Neutrophil (primary cell): ENCODE data around the gene VSIG8.

Experiments
- H3K27ac ChIP-seq: fragments of 200-600 bp; sonication (generic); 2 replicates; pipeline ENCODE4 v1.5.1; 2016; ENCODE audit warnings: mild to moderate bottlenecking, moderate library complexity
- H3K27me3 ChIP-seq: fragments of 200-600 bp; sonication (generic); 2 replicates; pipeline ENCODE4 v1.6.0; 2016; ENCODE audit warnings: mild to moderate bottlenecking
- H3K36me3 ChIP-seq: fragments of 200-600 bp; sonication (generic); 2 replicates; pipeline ENCODE4 v1.5.1; 2017
- H3K4me1 ChIP-seq, 2 experiments: fragments of 200-600 bp in 1 of 2; sonication (generic) in 1 of 2; 1 replicate in 1 of 2; 2 replicates in 1 of 2; pipeline versions ENCODE4 v1.5.1 to v1.6.1; 2013 to 2016; ENCODE audit warnings: low read depth in 1 of 2, low read length in 1 of 2, mild to moderate bottlenecking in 1 of 2, moderate library complexity in 1 of 2; ENCODE audit not compliant: control insufficient read depth in 1 of 2, insufficient read depth in 1 of 2
- H3K4me3 ChIP-seq, 2 experiments: fragments of 200-600 bp in 1 of 2; sonication (generic) in 1 of 2; 1 replicate in 1 of 2; 2 replicates in 1 of 2; pipeline ENCODE4 v1.5.1; 2013 to 2016; ENCODE audit warnings: low read depth in 1 of 2, low read length in 1 of 2, mild to moderate bottlenecking in 1 of 2, moderate library complexity in 1 of 2
- H3K9me3 ChIP-seq: fragments of 200-600 bp; sonication (generic); 2 replicates; pipeline ENCODE4 v1.5.1; 2016
- TF ChIP-seq, protein P1 (sequence below): fragments of 200-600 bp; sonication (generic); IDR thresholded peaks from 2 replicates; pipeline ENCODE4 v1.5.1; 2016; ENCODE audit warnings: antibody characterized with exemption

The VSIG8 gene

DNA sequence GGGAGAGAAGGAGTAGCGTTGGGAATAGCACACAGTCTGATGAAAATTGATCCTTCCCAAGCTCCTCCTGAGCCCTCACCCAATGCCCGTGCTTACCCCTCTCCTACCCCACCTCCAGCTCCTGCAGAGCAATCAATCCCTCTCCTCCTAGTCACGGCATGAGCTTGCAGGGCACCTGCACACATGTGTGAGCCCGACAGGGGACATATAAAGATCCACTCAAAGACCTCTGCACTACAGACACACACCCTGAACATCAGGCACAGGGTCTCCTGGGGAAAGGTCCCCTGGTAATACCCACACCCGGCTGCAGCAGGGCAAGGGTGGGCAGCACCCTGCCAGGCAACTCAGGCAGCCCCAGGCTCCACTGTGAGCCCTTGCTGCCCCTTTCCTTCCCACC lies 426 bp downstream of the VSIG8 start:
- no peak overlapping the region for H3K4me3 ChIP-seq
- peaks cover 5% of the 10 kb centered on the region for H3K27me3 ChIP-seq
- H3K27ac ChIP-seq = no peak overlapping the region
- H3K36me3 ChIP-seq = no peaks in the 10 kb centered on the region
- TF ChIP-seq, protein P1, sequence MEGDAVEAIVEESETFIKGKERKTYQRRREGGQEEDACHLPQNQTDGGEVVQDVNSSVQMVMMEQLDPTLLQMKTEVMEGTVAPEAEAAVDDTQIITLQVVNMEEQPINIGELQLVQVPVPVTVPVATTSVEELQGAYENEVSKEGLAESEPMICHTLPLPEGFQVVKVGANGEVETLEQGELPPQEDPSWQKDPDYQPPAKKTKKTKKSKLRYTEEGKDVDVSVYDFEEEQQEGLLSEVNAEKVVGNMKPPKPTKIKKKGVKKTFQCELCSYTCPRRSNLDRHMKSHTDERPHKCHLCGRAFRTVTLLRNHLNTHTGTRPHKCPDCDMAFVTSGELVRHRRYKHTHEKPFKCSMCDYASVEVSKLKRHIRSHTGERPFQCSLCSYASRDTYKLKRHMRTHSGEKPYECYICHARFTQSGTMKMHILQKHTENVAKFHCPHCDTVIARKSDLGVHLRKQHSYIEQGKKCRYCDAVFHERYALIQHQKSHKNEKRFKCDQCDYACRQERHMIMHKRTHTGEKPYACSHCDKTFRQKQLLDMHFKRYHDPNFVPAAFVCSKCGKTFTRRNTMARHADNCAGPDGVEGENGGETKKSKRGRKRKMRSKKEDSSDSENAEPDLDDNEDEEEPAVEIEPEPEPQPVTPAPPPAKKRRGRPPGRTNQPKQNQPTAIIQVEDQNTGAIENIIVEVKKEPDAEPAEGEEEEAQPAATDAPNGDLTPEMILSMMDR = no peak
- no peaks in the 10 kb centered on the region for H3K9me3 ChIP-seq
- no peaks in the 10 kb centered on the region for H3K4me1 ChIP-seq

DNA sequence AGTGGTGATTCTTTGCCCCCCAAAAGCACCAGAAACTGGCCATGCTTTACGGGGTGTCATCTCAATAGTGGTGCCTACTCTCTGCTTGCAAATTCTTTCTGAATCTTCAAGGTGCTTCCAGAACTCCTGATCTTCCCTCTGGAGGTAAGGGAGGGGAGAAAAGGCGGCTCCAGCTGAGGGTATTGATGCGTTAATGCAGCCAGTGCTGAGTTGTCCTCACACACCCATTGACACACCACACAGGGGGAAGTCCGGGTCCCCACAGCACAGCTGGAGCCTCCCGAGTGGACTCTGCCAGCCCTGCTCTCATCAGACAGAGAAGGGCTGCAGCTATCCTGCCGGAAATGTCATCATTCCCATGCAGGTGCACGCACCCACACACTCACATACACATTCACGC lies 1.2 kb downstream of the VSIG8 start:
- no peak overlapping the region for H3K27ac ChIP-seq
- no peak overlapping the region for H3K4me3 ChIP-seq
- H3K4me1 ChIP-seq = no peaks in the 10 kb centered on the region
- H3K36me3 ChIP-seq = no peaks in the 10 kb centered on the region
- peaks cover 3% of the 10 kb centered on the region for H3K27me3 ChIP-seq
- H3K9me3 ChIP-seq = no peaks in the 10 kb centered on the region
- TF ChIP-seq, protein P1 = no peak

DNA sequence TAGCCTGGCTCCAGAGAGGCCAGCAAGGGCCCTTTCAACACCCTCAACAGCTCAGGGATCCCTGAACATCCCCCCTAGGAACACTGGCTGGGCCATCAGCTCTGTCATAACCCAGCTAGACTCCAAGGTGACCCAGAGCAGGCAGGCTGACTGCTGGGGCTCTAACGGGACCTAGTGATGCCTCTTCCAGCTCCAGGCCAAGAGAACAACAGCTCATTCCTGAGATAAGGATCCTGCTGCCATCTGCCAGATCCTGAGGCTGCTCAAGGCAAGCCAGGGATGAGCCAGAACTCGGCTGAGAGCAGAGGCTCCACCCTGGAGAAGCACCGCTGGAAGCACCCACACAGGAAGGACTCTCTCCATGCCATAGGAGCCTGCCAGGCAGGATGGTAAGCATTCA lies 2.0 kb downstream of the VSIG8 start:
- Histone ChIP-seq H3K36me3 (no peaks in the 10 kb centered on the region), H3K4me3 (no peak overlapping the region), H3K27ac (no peak overlapping the region), H3K27me3 (peaks cover 2% of the 10 kb centered on the region), H3K4me1 (no peaks in the 10 kb centered on the region), H3K9me3 (no peaks in the 10 kb centered on the region)
- TF ChIP-seq, protein P1 = no peak

DNA sequence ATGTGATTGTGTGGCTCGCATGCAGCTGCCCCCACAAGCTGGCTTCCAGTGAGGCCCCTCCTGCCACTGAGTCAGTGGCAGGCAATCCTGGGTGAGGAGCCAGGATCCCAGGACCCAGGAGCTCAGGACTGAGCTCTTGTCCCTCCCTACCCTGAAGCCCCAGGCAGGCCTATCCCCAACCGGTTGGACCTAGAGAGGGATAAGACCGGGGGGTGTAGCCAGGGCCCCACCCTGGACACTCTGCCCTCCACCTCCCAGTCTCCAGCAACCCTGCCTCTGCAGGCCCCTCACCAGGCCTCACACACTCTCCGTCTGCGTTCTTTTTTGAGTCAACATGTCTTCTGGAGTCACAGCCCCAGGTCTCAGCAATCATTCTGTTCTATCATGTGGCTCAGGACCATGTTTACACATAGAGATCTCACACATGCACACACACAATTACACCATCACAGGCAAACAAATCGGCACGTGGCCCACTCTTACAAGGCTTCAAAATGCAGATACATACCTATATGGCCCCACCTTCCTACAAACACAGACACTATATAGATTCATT lies 2.6 kb downstream of the VSIG8 start:
- Histone ChIP-seq H3K27ac (no peak overlapping the region), H3K4me3 (no peak overlapping the region), H3K9me3 (no peaks in the 10 kb centered on the region), H3K27me3 (peaks cover 9% of the 10 kb centered on the region), H3K4me1 (peaks cover 2 to 5% of the 10 kb centered on the region in 2 experiments), H3K36me3 (no peaks in the 10 kb centered on the region)
- TF ChIP-seq, protein P1 = no peak

DNA sequence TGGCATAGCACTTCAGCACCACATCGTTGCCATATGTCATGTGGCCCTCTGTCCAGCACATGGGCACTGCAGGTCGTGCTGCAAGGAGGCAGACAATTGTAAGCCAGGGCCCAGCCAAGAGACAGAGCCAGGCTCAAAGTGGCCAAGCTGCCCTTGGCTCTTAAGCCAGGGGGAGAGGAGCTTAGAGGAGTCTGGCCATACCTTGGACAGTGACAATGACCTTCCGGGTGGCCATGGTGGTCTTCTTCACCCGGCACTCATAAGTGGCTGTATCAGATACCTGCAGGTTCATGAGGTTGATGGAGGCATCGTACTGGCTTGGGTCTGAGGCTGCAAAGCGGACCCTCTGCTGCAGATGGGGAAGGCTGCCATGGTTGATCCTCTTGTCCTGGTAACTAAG lies 4.6 kb downstream of the VSIG8 start:
- H3K4me3 ChIP-seq = no peak overlapping the region
- H3K4me1 ChIP-seq = peaks cover 12 to 15% of the 10 kb centered on the region in 2 experiments
- TF ChIP-seq, protein P1 = no peak
- H3K9me3 ChIP-seq = no peaks in the 10 kb centered on the region
- H3K27me3 ChIP-seq = peaks cover 22% of the 10 kb centered on the region
- H3K27ac ChIP-seq = no peak overlapping the region
- H3K36me3 ChIP-seq = no peaks in the 10 kb centered on the region

DNA sequence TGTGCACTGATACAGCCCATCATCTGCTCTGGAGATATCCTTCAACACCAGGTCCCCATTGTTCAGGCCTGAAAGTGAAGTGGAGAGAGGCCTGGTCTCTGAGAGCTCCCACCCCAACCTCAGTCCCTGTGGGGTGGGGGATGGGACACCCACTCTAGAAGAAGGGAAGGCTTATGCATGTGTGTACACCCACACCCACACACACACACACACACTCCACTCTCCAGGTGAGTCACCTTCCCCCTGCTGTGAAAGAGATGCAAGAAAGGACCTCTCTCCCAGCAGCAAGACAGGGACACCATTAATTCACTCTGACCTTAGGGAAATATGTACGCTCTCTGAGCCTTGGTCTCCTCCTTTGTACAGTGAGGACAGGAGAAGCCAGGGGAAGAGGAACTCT lies 5.9 kb downstream of the VSIG8 start:
- H3K4me1 ChIP-seq = peaks cover 12 to 15% of the 10 kb centered on the region in 2 experiments
- no peak overlapping the region for H3K27ac ChIP-seq
- no peaks in the 10 kb centered on the region for H3K36me3 ChIP-seq
- H3K9me3 ChIP-seq = no peaks in the 10 kb centered on the region
- H3K27me3 ChIP-seq = peaks cover 22% of the 10 kb centered on the region
- no peak overlapping the region for H3K4me3 ChIP-seq
- TF ChIP-seq, protein P1 = no peak
